GM19452 (cell line): ENCODE measurements around the gene ZBTB7B.

Source experiments
- ATAC-seq: cut with Tn5 transposase; IDR thresholded peaks from one replicate; pipeline ENCODE4 v1.9.1; 2021; ENCODE audit not compliant: unreplicated experiment

ZBTB7B gene

DNA sequence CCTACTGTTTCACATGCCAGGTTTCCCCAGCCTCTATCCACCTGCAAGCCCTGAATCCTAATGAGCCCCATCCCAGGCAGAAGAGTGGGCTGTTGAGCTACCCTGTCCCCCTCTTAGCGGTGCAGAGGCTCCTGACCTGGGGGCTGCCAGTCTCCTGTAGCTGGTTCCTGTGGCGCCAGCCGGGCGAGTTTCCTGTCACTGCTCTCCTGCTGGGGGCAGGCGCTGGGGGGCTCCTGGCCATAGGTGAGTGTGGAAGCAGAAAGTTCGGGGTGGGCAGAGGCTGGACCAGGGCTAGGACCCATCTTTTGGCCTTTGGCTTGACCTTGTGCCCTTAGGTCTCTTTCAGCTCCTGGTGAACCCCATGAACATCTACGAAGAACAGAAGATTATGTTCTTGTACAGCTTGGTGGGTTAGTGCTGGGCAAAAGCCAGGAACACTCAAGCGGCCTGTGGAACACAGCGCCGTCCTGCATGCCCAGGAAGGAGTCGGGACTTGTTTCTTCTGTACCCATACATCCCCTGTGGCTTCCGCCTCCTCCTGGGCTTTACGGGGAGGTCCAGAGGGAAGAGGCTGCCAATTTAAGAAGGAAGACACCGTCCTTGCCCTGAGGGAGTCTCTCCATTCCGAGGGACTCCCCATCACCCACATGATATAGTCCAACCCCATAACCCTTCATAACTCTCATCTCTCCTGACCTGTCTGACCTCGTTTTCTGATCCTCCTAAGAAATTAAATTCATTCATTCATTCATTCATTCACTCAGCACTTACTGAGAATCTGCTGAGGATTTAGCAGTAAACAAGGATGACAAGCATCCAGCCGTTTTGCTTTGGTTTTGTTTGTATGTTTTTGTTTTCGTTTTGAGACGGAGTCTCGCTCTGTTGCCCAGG lies 32.0 kb downstream of the ZBTB7B start:
- ATAC-seq: no peak

DNA sequence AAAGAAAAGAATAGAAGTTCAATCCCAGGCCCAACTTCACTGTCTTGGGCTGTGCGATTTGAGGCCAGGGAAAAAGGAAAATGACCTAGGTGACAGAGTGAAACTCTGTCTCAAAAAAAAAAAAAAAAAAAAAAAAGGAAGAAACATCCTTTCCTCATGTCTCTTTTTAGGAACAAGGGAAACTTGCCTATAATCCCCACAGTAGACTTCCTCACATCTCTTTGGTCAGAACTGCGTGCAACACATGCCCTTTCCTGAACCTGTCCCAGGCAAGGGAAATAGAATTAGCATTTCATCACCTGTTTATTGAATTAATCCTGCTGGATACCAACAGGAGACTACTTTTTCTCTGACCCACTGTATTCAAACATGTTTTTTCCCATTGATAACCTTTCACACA lies 33.3 kb downstream of the ZBTB7B start:
- no peak for ATAC-seq

DNA sequence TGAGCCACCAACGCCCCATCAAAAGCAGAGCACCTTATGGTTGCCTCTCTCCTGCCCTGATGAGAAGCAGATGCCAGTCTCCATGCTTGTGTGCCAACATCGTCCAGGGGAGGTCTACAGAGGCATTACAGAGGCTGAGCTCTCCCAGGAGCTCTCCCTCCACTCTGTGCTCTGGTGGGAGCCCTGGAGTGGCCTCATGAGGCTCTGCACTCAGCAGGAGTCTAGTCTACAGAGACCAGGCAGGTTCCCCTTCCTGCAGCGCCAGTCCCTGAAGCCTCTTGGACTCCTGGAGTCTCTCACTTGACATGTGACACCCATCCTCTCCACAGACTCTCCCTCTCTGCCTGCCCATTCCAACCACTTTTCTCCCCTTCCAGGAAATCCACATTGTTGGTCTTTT lies 34.4 kb downstream of the ZBTB7B start:
- no peak for ATAC-seq

DNA sequence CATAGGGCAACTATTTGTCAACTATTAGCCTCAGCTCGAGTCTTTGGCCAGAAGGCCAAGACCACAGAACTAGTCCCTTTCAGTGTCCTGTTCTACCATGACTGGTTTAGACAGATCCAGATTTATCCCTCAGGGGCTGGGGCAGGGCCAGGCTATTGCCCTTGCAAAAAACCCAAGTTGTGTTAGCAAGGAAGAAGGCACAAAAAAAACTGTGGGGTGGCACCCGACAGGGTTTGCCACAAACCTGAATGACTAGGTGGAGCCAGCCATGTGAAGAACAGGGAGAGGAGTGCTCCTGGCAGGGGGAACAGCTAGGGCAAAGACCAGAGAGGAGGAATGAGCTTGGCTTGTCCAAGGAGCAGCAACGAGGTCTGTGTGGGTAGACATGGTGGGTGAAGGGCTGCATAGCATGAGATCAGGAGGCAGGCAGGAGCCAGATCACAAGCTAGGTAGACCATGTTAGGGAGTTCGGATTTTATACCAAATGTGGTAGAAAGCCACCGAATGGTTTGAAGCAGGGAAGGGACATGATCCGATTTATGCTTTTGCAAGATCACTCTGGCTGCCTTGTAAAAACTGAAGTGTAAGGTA lies 35.3 kb downstream of the ZBTB7B start:
- no peak for ATAC-seq

DNA sequence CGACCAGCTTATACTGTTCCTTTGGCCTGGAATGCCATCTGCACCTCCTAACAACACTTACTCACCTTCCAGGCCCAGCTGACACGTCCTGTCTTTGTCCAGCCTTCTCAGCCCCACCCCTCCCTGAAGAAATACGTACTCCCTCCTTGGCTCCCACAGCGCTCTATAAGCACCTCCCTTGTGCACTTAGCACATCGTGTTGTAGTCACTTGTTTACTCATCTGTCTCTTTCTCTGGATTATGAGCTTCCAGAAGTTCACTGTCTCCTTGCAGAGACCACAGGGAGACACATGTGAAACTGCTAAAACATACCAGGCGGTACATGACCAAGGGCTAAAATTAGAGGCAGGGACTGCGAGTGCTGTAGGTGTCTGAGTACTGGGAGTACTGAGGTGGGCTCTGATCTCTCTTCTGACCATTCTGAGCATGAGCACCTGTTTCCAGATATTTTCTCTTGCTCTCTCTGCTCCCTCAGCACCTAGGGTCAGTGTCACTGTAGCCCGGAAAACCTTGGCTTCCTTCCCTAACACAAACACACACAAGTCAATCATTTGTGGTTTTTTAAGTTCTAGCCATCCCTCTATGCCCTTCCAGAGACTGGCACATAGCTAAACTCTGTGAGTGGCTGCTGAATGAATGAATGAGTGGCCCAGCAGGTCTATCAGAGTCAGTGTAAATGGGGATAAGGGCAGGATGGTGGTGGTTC lies 36.2 kb downstream of the ZBTB7B start:
- no peak for ATAC-seq

DNA sequence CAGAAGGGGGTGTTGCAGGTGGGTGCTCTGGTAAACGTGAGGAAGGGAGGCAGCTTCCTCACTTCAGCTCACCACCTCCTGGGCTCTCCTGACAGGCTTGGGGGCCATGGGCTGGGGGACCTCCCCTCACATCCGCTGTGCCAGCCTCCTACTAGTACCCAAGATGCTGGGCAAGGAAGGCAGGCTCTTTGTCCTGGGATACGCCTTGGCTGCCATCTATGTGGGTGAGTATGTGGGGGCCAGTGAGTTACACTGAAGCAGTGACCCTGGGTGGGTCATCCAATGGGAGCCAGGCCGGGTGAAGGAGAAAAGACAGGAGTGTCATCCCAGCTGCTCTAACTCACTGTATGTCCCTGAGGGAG lies 36.7 kb downstream of the ZBTB7B start:
- no peak for ATAC-seq

DNA sequence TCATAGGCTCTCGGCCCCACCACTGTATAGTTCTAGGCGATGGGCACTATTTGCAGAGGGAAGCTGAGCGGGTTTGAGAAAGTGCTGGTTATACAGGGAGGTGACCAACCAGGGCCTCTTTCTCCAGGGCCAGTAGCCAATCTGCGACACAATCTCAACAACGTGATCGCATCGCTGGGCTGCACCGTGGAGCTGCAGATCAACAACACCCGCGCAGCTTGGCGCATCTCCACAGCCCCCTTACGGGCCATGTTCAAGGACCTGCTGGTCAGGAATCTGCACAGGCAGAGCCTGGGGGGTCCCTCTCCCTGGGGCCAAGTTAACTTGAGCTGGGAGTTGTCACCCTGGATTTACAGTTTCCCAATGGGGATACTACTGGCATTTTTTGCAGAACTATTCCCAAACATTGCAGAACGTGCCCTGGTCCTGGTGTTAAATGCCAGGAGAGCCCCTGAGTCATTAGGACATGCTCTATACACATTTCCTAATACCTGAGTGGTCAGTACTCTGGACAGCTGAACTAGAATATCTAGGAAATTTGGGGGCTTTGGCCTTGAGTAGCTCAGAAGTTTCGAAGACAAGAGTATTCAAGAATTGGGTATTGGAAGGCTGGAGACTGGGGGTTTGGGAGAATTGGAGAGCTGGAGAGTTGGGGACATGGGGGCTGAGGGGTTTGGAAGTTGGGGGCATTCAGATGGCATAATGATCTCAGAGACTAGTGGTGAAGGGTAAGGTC lies 37.9 kb downstream of the ZBTB7B start:
- no peak for ATAC-seq

DNA sequence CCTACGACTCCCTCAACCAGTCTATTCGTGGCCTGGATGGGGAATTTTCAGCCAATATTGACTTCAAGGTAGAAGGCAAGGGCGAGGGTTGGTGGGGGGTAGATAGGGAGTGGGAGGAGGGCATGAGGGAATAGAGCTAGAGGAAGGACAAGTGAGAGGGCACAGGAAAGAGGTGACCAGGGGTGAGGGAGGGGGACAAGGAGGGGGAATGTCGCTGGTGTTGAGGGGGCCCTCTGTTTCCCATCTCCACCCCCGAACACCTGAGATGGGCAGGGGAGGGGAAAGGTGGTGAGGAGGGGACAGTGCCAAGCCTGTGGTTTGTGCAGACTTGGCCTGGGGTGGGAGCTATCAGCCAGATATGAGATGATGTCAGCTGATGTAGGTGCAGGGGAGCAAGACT lies 40.2 kb downstream of the ZBTB7B start:
- no peak for ATAC-seq

DNA sequence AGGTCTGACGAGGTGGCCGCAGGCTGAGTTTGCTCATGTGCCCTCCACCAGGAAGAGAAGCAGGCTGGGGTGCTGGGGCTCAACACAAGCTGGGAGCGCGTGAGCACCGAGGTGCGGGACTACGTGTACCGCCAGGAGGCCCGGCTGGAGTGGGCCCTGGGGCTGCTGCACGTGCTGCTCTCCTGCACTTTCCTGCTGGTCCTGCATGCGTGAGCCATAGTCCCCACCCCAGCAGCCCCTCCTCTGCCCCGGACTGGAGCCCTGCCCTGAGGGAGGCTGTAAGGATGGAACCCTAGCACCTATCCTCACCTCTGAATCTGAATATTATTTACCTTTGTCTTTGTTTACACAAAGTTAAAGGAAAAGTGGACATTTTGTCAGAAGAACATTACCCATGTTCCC lies 40.7 kb downstream of the ZBTB7B start:
- no peak for ATAC-seq

DNA sequence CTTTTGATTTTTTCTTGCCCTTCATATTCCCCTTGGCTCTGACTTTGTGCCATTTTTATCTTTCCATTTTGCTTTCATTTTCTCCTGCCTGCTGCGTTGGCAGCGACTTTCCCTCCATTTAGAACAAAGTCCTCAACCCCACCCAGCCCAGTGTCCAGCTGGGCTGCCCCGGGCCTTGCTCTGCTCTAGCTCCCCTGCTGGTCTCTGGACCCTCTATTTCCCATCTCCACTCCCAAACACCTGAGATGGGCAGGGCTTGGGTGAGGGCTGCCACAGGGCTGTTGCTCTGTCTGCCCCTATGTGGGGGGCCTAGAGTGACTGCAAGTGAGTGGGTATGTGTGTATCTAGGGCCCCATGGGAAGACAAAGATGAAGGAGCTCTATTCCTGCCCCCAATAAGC lies 41.2 kb downstream of the ZBTB7B start:
- no peak for ATAC-seq

DNA sequence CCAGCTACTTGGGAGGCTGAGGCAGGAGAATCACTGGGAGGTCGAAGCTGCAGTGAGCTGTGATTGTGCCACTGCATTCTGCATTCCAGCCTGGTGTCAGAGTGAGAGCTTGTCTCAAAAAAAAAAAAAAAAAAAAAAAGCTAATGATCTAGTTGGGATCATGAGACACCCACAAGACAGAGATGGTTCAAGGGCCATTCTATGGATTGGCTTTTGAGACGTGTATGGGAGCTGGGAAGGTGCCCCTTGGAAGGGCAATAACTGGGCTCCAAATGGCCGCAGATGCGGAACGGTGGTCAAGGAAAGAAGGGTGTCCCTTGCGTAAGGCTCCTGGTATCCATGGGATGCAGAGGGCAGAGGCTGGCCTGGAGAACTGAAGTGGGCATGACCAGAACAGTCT lies 41.8 kb downstream of the ZBTB7B start:
- no peak for ATAC-seq

DNA sequence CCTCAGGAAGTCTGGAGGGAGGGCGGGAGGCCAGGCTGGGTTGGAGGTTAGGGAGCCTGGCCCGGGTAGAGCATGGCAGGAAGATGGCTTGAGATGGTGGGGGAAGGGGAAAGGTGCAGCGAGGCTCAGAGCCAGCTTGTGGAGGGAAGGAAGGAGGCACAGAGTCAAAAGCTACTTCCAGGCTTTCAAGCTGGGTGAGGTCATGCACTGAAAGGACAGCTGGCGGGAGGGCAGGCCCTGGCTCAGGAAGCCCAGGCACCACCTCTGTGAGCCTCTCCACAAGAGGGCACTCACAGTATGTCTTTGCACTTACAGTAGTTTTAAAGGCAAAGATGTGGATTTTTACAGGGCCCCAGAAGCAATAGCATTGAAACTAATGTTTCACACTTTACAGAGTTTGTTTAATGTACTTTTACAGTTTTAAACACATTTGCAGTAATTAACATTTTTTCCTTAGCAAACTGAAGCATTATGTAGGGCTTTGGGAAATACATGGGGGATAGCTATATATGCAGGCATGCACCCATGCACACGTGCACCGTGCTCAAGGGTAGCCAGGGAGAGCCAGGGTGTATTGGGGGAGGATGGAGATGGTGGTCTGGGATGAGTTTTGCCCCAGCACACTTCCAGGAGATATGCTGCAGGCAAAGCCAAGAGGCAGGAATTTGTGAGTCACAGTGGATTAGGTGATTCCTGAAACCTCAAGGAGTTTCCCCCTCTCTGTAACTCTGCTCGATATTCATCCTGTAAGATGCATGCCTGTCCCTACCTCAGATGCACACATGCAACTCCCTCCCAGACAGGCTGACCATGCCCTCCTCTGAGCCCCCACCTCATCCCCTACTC lies 42.4 kb downstream of the ZBTB7B start:
- no peak for ATAC-seq

DNA sequence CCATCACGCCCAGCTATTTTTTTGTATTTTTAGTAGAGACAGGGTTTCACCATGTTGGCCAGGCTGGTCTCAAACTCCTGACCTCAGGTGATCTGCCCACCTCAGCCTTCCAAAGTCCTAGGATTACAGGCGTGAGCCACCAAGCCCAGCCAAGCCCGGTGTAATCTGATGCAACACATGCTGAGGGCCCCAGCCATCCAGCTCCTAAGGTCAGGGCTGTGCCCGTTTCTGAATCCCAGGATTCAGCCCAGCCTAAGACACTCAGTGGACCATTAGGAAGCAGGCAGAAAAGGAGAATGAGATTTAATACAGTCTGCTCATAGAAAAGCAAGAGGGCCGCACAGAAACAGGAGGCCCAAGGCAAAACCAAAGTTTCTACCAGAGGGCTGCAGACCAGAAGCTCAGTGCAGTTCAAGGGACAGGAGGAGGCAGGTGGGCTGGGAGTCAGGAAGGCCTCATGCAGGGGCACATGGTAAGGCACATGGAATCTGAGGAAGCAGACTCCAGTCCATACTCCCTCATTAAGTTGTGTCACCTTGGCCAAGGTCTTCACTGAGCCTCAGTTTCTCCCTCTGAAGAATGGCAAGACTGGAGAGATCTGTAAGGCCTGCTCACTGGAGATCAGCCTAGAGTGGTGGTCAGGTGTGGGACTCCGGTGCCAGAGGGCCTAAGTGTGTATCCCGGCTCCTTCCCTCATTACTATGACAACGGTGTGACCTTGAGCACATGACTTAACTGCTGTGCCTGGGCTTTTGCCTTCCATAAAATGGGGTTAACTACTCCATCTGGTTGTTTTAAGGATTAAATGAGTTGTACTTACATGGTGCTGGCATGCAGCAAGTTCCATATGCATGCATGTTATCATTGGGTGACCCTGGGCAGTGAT lies 46.1 kb downstream of the ZBTB7B start:
- no peak for ATAC-seq

DNA sequence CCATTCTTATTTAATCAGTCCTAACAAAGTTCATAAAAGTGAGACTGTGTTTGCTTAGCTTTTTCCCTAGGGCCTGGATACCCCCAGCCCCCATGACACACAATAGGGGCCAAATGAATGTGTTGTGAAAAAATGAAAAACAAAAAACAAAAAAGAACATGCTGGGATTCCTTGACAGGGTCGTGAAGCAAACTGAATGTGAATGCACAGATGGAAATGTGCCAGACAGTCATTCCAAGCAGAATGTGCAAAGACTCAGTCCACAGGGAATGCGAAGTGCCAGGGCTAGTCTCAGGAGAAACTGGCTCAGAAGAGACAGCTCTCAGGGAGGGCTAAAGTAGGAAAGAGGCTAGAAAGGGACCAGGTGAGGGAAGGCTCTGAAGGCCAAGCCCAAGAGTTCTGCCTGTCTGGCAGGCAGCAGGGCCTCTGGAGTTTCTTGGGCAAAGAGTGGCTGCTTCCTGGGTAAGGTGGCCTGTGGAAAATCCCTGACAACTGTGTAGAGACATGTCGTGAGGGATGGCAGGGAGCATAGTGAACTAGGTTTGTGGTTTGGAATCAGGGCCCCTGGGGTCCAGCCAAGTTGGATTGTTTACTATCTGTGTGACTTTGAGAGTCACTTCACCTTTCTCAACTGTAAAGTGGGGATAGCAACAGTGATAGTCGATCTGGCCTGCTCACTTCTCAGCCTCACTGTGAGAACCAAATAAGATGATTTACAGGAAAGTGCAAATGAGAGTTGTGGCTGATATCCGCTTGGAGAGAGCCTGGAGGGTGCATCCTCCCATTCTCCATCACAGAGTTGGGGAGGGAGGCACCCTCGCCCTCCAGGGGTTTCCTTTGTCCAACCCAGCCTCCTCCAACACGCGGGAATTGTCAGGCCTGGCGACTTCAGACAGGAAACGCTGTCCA lies 47.3 kb downstream of the ZBTB7B start:
- no peak for ATAC-seq

DNA sequence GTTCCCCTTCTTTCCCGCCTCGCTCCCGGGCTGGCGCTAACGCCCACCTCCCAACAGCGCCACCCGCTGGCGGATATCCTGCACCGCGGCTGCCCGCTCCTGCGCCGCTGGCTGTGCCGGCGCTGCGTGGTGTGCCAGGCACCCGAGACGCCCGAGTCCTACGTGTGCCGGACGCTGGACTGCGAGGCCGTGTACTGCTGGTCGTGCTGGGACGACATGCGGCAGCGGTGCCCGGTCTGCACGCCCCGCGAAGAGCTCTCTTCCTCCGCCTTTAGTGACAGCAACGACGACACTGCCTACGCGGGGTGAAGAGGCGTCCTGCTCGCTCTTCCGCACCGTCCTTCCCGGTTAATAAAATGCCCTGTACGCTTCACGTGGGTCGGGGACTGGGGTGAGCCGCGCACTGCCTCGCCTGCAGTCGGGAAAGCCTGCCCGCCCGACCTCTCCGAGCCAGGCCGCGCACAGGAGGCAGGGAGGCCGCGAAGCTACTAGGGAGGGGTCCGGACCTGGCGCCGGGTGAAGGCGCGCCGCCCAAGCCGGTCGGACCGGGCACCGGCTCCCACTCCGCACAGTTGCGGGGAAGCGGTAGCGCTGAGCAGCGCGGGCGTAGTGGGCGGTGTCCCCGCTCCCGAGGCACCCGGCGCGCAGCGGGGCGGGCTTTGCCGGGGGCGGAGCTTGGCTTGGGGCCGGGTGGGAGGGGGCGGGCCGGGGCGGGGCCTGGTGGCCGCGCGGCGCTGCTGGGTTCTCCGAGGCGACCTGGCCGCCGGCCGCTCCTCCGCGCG lies 48.1 kb downstream of the ZBTB7B start, which contains the start of gene ADAM15:
Gene ADAM15, plus strand, starts transcription at position 757 of the 782 bp plus-strand sequence. CDS start 71 bp downstream, outside the sequence.
- ATAC-seq: peak; percentile 61

DNA sequence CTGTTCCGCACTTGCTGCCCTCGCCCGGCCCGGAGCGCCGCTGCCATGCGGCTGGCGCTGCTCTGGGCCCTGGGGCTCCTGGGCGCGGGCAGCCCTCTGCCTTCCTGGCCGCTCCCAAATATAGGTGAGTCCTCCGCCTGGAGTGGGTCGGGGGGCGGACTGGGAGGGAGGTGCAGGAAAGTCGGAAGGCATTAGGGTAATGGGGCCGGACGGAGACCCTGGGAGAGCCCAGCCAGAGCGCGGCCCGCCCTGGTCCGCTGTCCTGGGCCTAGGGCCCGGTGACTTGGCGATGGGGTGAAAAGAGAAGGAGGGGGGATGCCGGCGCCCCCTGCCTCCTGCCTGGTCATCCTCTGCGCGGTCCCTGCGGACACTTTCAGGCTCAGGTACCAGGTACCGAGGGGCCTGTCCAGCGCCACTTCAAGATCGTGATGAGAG lies 48.8 kb downstream of the ZBTB7B start:
- peak; percentile 12 for ATAC-seq

DNA sequence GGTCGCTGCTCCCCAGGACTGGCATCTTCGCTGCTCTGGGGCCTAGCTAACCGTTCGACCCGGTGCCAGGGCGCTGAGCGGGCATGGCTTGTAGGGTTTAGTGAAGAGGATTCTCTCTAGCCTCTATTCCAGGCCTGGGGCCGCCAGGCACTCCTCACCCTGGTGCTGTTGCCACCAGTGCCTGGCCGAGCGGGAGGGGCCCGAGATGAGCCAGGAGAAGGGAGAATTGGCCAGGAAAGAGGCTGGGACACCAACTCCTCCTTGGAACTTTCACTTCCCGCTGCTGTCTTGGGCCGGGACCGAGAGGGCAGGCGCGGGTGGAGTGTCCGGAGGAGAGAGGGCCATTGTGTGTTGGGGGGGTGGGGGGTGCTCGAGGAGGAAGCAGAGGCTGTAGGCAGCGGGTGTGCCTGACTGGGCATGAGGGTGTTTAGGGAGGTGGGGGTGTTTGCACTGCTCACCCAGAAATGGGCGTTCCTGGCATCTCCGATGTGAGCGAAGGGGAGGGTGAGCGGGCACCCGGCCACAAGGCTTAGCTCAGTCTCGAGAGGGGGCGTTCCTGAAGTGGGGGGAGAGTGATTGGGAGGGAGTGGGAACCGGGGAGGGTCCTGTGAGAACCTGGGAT lies 49.3 kb downstream of the ZBTB7B start:
- ATAC-seq: no peak
